Upper lobe of left lung (tissue), 6 donors: Measurements from ENCODE around the gene MAG. TPM values are rescaled to one million over a fixed set of nuclear protein-coding genes. Genes with fewer than 3 reads are reported as not detected.
A peak's percentile ranks its signal among the peaks of the same experiment; 100 is the strongest.

Source experiments
- ATAC-seq, 2 donors: fragments of 200-7000 bp; cut with Tn5 transposase; one replicate each; pipeline ENCODE4 v1.9.1; 2022; ENCODE audit warnings: mild to moderate bottlenecking in 2 of 2, moderate library complexity in 2 of 2; ENCODE audit not compliant: low FRiP score in 2 of 2
- DNase-seq, 2 donors: peaks; one replicate each; pipeline ENCODE4 v3.0.0-alpha.2; 2019 to 2020
- H3K27ac ChIP-seq, 4 donors: fragments of 200-600 bp; sonication (generic); one replicate each; pipeline ENCODE4 v1.5.1; 2016 to 2019
- H3K27me3 ChIP-seq, 4 donors: fragments of 200-600 bp; sonication (generic); one replicate each; pipeline ENCODE4 v1.5.1; 2017 to 2019
- H3K36me3 ChIP-seq, 4 donors: fragments of 200-600 bp; sonication (generic); one replicate each; pipeline ENCODE4 v1.5.1; 2016 to 2019
- H3K4me1 ChIP-seq, 4 donors: fragments of 200-600 bp; sonication (generic); one replicate each; pipeline ENCODE4 v1.5.1; 2018 to 2019
- H3K4me3 ChIP-seq, 4 donors: fragments of 200-600 bp; sonication (generic); one replicate each; pipeline ENCODE4 v1.5.1; 2017 to 2019; ENCODE audit warnings: mild to moderate bottlenecking in 2 of 4, moderate library complexity in 1 of 4
- H3K9me3 ChIP-seq, 4 donors: fragments of 200-600 bp; sonication (generic); one replicate each; pipeline ENCODE4 v1.5.1; 2018 to 2019
- CTCF ChIP-seq, 6 experiments: fragments of 450-650 bp in 4 of 6; fragments of 200-600 bp in 2 of 6; sonication (generic) in 2 of 6; IDR thresholded peaks; one replicate each; pipeline ENCODE4 v1.5.1; 2016 to 2019; ENCODE audit warnings: antibody characterized with exemption in 6 of 6
- EP300 ChIP-seq, 4 donors: sonication (generic); formaldehyde crosslinking; IDR thresholded peaks; one replicate each; pipeline ENCODE4 v1.5.1; 2017; ENCODE audit warnings: antibody characterized with exemption in 4 of 4, control low read depth in 2 of 4
- POLR2A ChIP-seq, 4 donors: fragments of 450-650 bp; IDR thresholded peaks; one replicate each; pipeline ENCODE4 v1.5.1; 2016 to 2017; ENCODE audit warnings: antibody characterized with exemption in 4 of 4, mild to moderate bottlenecking in 2 of 4
- POLR2AphosphoS5 ChIP-seq, 2 donors: sonication (generic); formaldehyde crosslinking; IDR thresholded peaks; one replicate each; pipeline ENCODE4 v1.5.1; 2017; ENCODE audit warnings: antibody characterized with exemption in 2 of 2
- whole genome bisulfite sequencing, 2 donors: methylation state at CpG; one replicate each; pipeline ENCODE4 v1.1.5; 2017 to 2018; 5-methylcytosine and 5-hydroxymethylcytosine counted together
- total RNA-seq, 6 donors: library from RNA; depleted of rRNA in 4 of 6; stranded (reverse); fragments of >200 nt in 4 of 6; gene quantifications; one replicate each; pipeline versions ENCODE4 v1.1.0 to v1.2.1, GENCODE V29; 2016 to 2021
- donor health status: DM: no; HTN: no; CAD: no; lungs with moderate emphysema.
- donor health status: DM: no; HTN: yes; CAD: no; lungs with severe emphysema.

Gene MAG
- total RNA-seq, 6 donors from 2014 or later, result 0.51 to 6.2 (median 2.2) TPM; not detected in 2

GRCh38 chr19:35329323-35329722, 37.4 kb downstream of the MAG start:
- DNase-seq (no peak), ATAC-seq (peak in 1 of 2 donors; percentile 35)
- no peaks in the 10 kb centered on the region for H3K36me3 ChIP-seq
- no peak overlapping the region for H3K4me3 ChIP-seq
- H3K9me3 ChIP-seq, result no peaks in the 10 kb centered on the region
- TF ChIP-seq CTCF (IDR thresholded peaks at IDR 0.05) (no peak), EP300 (IDR thresholded peaks at IDR 0.05) (no peak)
- 89 to 95% methylated on average over 4 of the region's 4 CpGs for WGBS, 2 donors
- H3K27me3 ChIP-seq, result no peaks in the 10 kb centered on the region
- H3K27ac ChIP-seq, result no peak overlapping the region
- H3K4me1 ChIP-seq, result no peaks in the 10 kb centered on the region

GRCh38 chr19:35330475-35330874, 38.5 kb downstream of the MAG start:
- ATAC-seq, result no peak
- Histone ChIP-seq H3K27me3 (no peaks in the 10 kb centered on the region), H3K9me3 (no peaks in the 10 kb centered on the region), H3K4me3 (no peak overlapping the region), H3K36me3 (no peaks in the 10 kb centered on the region), H3K27ac (no peak overlapping the region), H3K4me1 (no peaks in the 10 kb centered on the region)
- WGBS, 2 donors, result 68 to 76% methylated on average over 7 of the region's 7 CpGs
- no peak for DNase-seq
- TF ChIP-seq EP300 (IDR thresholded peaks at IDR 0.05), result no peak
- no peak for TF ChIP-seq POLR2AphosphoS5 (IDR thresholded peaks at IDR 0.05)
- TF ChIP-seq CTCF (IDR thresholded peaks at IDR 0.05), result no peak
- TF ChIP-seq POLR2A (IDR thresholded peaks at IDR 0.05), result no peak

DNA sequence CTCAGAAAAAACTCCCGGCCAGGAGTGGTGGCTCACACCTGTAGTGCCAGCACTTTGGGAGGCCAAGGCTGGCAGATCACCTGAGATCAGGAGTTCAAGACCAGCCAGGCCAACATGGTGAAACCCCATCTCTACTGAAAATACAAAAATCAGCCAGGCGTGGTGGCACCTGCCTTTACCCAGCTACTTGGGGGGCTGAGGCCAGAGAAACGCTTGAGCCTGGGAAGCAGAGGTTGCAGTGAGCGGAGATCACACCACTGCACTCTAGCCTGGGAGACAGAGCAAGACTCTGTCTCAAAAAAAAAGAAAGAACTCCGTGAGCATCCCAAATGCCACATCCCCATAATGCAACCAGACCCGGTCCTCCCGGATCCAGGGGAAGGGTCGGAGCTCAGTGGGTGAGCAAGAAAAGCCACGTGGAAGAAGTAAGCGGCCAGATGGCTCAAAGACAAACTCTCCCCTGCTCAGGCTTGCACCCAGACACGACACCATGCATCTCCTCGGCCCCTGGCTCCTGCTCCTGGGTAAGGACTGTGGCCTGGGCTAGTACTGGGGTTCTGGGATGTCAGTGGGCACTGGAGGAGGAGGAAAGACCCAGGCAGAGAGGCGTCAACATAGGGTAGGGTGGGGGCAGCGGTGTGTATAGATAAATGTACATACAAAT, 39.7 kb downstream of the MAG start:
- Histone ChIP-seq H3K27me3 (no peaks in the 10 kb centered on the region), H3K36me3 (no peaks in the 10 kb centered on the region), H3K27ac (no peak overlapping the region), H3K4me1 (no peaks in the 10 kb centered on the region), H3K9me3 (no peaks in the 10 kb centered on the region), H3K4me3 (no peak overlapping the region)
- DNase-seq (no peak), ATAC-seq (no peak)
- WGBS, 2 donors, result 86 to 87% methylated on average over 14 of the region's 14 CpGs
- TF ChIP-seq POLR2A (IDR thresholded peaks at IDR 0.05) (no peak), POLR2AphosphoS5 (IDR thresholded peaks at IDR 0.05) (no peak), EP300 (IDR thresholded peaks at IDR 0.05) (no peak), CTCF (IDR thresholded peaks at IDR 0.05) (no peak)

- no peaks in the 10 kb centered on the region for H3K27me3 ChIP-seq
- 67 to 83% methylated on average over 12 of the region's 12 CpGs for WGBS, 2 donors
- no peaks in the 10 kb centered on the region for H3K9me3 ChIP-seq
- no peaks in the 10 kb centered on the region for H3K4me1 ChIP-seq
- H3K36me3 ChIP-seq, result no peaks in the 10 kb centered on the region
- no peak for ATAC-seq
- TF ChIP-seq POLR2A (IDR thresholded peaks at IDR 0.05) (no peak), POLR2AphosphoS5 (IDR thresholded peaks at IDR 0.05) (no peak), EP300 (IDR thresholded peaks at IDR 0.05) (no peak), CTCF (IDR thresholded peaks at IDR 0.05) (no peak)
- no peak for DNase-seq
- H3K4me3 ChIP-seq, result no peak overlapping the region
- H3K27ac ChIP-seq, result no peak overlapping the region
Measured at GRCh38 chr19:35332817-35333216, 40.9 kb downstream of the MAG start.

GRCh38 chr19:35334144-35334753, 42.3 kb downstream of the MAG start:
- Histone ChIP-seq H3K27ac (no peak overlapping the region), H3K9me3 (no peaks in the 10 kb centered on the region), H3K27me3 (no peaks in the 10 kb centered on the region), H3K4me3 (no peak overlapping the region), H3K4me1 (no peaks in the 10 kb centered on the region), H3K36me3 (no peaks in the 10 kb centered on the region)
- whole genome bisulfite sequencing, 2 donors, result 83 to 86% methylated on average over 10 of the region's 10 CpGs
- DNase-seq (no peak), ATAC-seq (no peak)
- TF ChIP-seq POLR2AphosphoS5 (IDR thresholded peaks at IDR 0.05) (no peak), EP300 (IDR thresholded peaks at IDR 0.05) (no peak), POLR2A (IDR thresholded peaks at IDR 0.05) (no peak), CTCF (IDR thresholded peaks at IDR 0.05) (no peak)
